Stomach (tissue), 9 donors: ENCODE data around the gene HOXB3. TPM values are rescaled to one million over a fixed set of nuclear protein-coding genes. Genes with fewer than 3 reads are reported as not detected.

Experiments used
- DNase-seq, 2 donors: peaks; one replicate each; pipeline versions ENCODE4 v3.0.0 to v3.0.0-alpha.2; 2013 to 2019
- H3K27ac ChIP-seq, 5 donors: fragments of 200-600 bp in 4 of 5; sonication (generic) in 4 of 5; one replicate each; pipeline ENCODE4 v1.5.1; 2013 to 2019; ENCODE audit warnings: mild to moderate bottlenecking in 1 of 5, moderate library complexity in 1 of 5
- H3K27me3 ChIP-seq, 3 donors: fragments of 200-600 bp; sonication (generic); one replicate each; pipeline ENCODE4 v1.5.1; 2017 to 2019; ENCODE audit warnings: mixed run types in 1 of 3
- H3K36me3 ChIP-seq, 4 donors: fragments of 200-600 bp; sonication (generic); 1 replicate in 3 of 4; 2 replicates in 1 of 4; pipeline ENCODE4 v1.5.1; 2016 to 2019
- H3K4me1 ChIP-seq, 4 donors: fragments of 200-600 bp; sonication (generic); one replicate each; pipeline ENCODE4 v1.5.1; 2016 to 2019
- H3K4me3 ChIP-seq, 4 donors: fragments of 200-600 bp; sonication (generic) in 3 of 4; one replicate each; pipeline ENCODE4 v1.5.1; 2016 to 2019; ENCODE audit warnings: mild to moderate bottlenecking in 1 of 4
- H3K9me3 ChIP-seq, 4 donors: fragments of 200-600 bp; sonication (generic); one replicate each; pipeline ENCODE4 v1.5.1; 2016 to 2019
- EP300 ChIP-seq: sonication (generic); formaldehyde crosslinking; IDR thresholded peaks from one replicate; pipeline ENCODE4 v1.6.1; 2017; ENCODE audit warnings: antibody characterized with exemption
- POLR2A ChIP-seq, 4 donors: fragments of 450-650 bp; IDR thresholded peaks; one replicate each; pipeline ENCODE4 v1.6.1; 2016; ENCODE audit warnings: antibody characterized with exemption in 4 of 4, control low read depth in 2 of 4, mild to moderate bottlenecking in 1 of 4, moderate library complexity in 1 of 4
- POLR2AphosphoS5 ChIP-seq, 3 donors: sonication (generic); formaldehyde crosslinking; IDR thresholded peaks; one replicate each; pipeline ENCODE4 v1.6.1; 2016; ENCODE audit warnings: antibody characterized with exemption in 3 of 3
- WGBS, 5 donors: extraction: QIAGEN DNeasy Blood & Tissue Kit in 3 of 5; methylation state at CpG; one replicate each; pipeline versions ENCODE4 v1.1.5 to v1.1.7; 2013 to 2018; 5-methylcytosine and 5-hydroxymethylcytosine counted together
- intact Hi-C: fragments of 100-400 bp; cut with DNase I; formaldehyde crosslinking; loops from one replicate; pipeline ENCODE4 v1.15.1; 2023; ENCODE audit warnings: low total_unique reads
- polyA plus RNA-seq, 3 donors: library from polyadenylated mRNA; stranded (reverse); fragments of 200-250 nt; gene quantifications; one replicate each; pipeline ENCODE4 v1.2.3, GENCODE V29; 2013
- total RNA-seq, 5 donors: library from RNA; depleted of rRNA; stranded (reverse); fragments of >200 nt; gene quantifications; one replicate each; pipeline versions ENCODE4 v1.1.0 to v1.2.3, GENCODE V29; 2014 to 2016
- TF ChIP-seq, protein P1 (sequence below), 7 experiments: fragments of 450-650 bp in 4 of 7; fragments of 200-600 bp in 3 of 7; sonication (generic) in 3 of 7; IDR thresholded peaks; one replicate each; pipeline ENCODE4 v1.5.1; 2016 to 2019; ENCODE audit warnings: antibody characterized with exemption in 7 of 7, control low read depth in 2 of 7, mild to moderate bottlenecking in 1 of 7
- donor health status: healthy with polysubstance abuse.
- donor health status: Bipolar disorder and iron deficiency.
- donor health status: healthy.

Gene HOXB3
- total and polyA plus RNA-seq, 8 donors, result 2.8 to 77.6 (median 10.3) TPM

- no peaks in the 10 kb centered on the region for H3K9me3 ChIP-seq
- DNase-seq, result no peak
- peaks cover 39 to 100% (median 100%) of the 10 kb centered on the region in 3 donors for H3K27me3 ChIP-seq
- no peak for TF ChIP-seq EP300
- H3K4me1 ChIP-seq, result peaks cover 23 to 30% (median 25%) of the 10 kb centered on the region in 4 donors
- intact Hi-C loops, result loop anchor here (10.0 kb wide), 1 partner anchor 289 kb away; no protein-coding TSS in a partner anchor
- H3K4me3 ChIP-seq, result no peak overlapping the region
- no peaks in the 10 kb centered on the region for H3K36me3 ChIP-seq
- WGBS, 5 donors, result 23 to 31% (median 26%) methylated on average over 5 of the region's 5 CpGs
- H3K27ac ChIP-seq, result no peak overlapping the region
Observed at GRCh38 chr17:48624118-48624517, 34.1 kb upstream of the HOXB3 start.

DNA sequence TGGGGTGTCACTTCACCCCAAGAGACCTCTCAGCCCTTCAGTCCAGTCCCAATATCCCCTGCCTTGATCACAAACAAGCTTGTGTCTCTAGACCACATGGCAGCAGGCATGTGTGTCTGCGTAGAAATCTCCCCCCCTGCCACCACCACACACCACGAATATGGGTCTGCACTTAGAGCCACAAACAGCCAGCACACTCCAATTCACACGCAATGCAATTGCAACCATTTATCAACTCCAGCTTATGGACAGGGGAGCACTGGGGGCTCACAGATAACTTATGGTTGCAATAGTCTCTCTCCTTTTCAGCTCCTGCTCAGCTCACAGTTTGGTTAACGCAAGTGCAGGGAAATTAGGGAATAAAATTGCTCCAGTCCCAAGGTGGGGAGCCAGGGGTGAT, 33.5 kb upstream of the HOXB3 start:
- DNase-seq, result no peak
- H3K27me3 ChIP-seq, result peaks cover 36 to 100% (median 100%) of the 10 kb centered on the region in 3 donors
- no peak overlapping the region for H3K4me3 ChIP-seq
- H3K4me1 ChIP-seq, result peaks cover 23 to 34% (median 27%) of the 10 kb centered on the region in 4 donors
- H3K27ac ChIP-seq, result no peak overlapping the region
- H3K9me3 ChIP-seq, result no peaks in the 10 kb centered on the region
- H3K36me3 ChIP-seq, result no peaks in the 10 kb centered on the region
- TF ChIP-seq EP300, result no peak
- no peak for TF ChIP-seq POLR2A (IDR thresholded peaks at IDR 0.05)
- no peak for TF ChIP-seq POLR2AphosphoS5 (IDR thresholded peaks at IDR 0.05)
- TF ChIP-seq, protein P1, sequence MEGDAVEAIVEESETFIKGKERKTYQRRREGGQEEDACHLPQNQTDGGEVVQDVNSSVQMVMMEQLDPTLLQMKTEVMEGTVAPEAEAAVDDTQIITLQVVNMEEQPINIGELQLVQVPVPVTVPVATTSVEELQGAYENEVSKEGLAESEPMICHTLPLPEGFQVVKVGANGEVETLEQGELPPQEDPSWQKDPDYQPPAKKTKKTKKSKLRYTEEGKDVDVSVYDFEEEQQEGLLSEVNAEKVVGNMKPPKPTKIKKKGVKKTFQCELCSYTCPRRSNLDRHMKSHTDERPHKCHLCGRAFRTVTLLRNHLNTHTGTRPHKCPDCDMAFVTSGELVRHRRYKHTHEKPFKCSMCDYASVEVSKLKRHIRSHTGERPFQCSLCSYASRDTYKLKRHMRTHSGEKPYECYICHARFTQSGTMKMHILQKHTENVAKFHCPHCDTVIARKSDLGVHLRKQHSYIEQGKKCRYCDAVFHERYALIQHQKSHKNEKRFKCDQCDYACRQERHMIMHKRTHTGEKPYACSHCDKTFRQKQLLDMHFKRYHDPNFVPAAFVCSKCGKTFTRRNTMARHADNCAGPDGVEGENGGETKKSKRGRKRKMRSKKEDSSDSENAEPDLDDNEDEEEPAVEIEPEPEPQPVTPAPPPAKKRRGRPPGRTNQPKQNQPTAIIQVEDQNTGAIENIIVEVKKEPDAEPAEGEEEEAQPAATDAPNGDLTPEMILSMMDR (IDR thresholded peaks at IDR 0.05), result no peak
- WGBS, 5 donors, result 8 to 24% (median 19%) methylated on average over 4 of the region's 4 CpGs
- intact Hi-C loops, result loop anchor here (10.0 kb wide), 1 partner anchor 289 kb away; no protein-coding TSS in a partner anchor

- Histone ChIP-seq H3K4me3 (no peak overlapping the region), H3K4me1 (peaks cover 29 to 41% (median 34%) of the 10 kb centered on the region in 4 donors), H3K36me3 (no peaks in the 10 kb centered on the region), H3K9me3 (no peaks in the 10 kb centered on the region), H3K27me3 (peaks cover 31 to 100% (median 98%) of the 10 kb centered on the region in 3 donors), H3K27ac (no peak overlapping the region)
- 24 to 41% (median 38%) methylated on average over 11 of the region's 11 CpGs for WGBS, 5 donors
- intact Hi-C loops, result loop anchor here (10.0 kb wide), 1 partner anchor 288 kb away; no protein-coding TSS in a partner anchor
- no peak for TF ChIP-seq POLR2A (IDR thresholded peaks at IDR 0.05)
- DNase-seq, result no peak
Observed at GRCh38 chr17:48622857-48623256, 32.8 kb upstream of the HOXB3 start.

DNA sequence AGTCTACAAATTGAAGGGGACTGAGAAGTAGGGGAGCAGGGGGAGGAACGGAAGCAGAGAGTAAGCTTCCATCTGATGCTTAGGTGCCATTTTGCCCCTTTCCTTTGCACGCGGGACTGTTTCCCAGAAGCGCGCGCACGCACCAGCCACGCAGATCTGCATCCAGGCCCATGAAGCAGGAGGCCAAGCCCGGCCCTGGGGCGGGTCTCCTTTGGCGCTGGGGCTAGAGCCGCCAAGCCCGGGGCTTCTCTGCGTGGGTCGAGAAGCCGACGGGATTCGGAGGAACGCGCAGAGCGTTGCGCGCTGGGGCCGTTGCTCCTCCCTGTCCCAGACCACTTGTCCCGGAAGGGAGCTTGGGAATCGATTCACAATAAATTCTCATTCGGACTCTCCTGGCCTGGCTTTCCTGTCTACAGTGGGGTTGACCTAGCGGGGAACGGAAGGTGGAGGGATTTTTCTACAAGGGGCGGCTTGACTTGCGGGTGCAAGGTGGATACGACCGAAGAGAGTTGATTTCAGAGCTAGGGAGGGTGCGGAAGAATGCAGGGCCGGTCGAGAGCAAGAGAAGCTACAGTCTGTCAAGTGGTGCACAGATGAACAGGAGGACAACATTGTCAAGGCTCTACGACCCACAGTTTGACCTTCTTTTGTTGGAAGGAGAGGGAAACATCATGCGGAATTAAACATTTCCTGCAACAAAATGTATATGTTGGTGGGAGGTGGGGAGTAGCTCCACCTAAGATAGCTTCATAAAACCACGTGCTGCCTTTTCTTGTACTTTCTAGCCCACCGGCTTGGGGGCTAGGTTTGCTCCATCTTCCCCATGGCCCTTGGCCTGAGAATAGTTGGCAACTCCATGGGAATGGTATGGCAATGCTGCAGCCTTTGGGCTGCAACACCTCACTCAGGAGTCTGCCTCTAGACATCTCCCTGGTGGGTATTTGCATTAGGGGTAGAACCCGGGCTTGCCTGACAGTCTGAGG, 31.7 kb upstream of the HOXB3 start:
- no peak for DNase-seq
- no peak overlapping the region for H3K4me3 ChIP-seq
- WGBS, 5 donors, result 15 to 27% (median 21%) methylated on average over 41 of the region's 41 CpGs
- no peak overlapping the region for H3K27ac ChIP-seq
- H3K9me3 ChIP-seq, result no peaks in the 10 kb centered on the region
- intact Hi-C loops, result loop anchor here (10.0 kb wide), 1 partner anchor 287 kb away; no protein-coding TSS in a partner anchor
- TF ChIP-seq, protein P1 (IDR thresholded peaks at IDR 0.05), result no peak
- peaks cover 29 to 44% (median 36%) of the 10 kb centered on the region in 4 donors for H3K4me1 ChIP-seq
- no peaks in the 10 kb centered on the region for H3K36me3 ChIP-seq
- H3K27me3 ChIP-seq, result peaks cover 29 to 100% (median 98%) of the 10 kb centered on the region in 3 donors

GRCh38 chr17:48620461-48621139, 30.6 kb upstream of the HOXB3 start:
- intact Hi-C loops, result loop anchor here (10.0 kb wide), 1 partner anchor 286 kb away; no protein-coding TSS in a partner anchor
- Histone ChIP-seq H3K9me3 (no peaks in the 10 kb centered on the region), H3K27ac (no peak overlapping the region), H3K27me3 (peaks cover 27 to 100% (median 98%) of the 10 kb centered on the region in 3 donors), H3K4me3 (no peak overlapping the region), H3K36me3 (no peaks in the 10 kb centered on the region), H3K4me1 (peaks cover 18 to 35% (median 27%) of the 10 kb centered on the region in 4 donors)
- 32 to 63% (median 34%) methylated on average over 6 of the region's 6 CpGs for WGBS, 5 donors
- TF ChIP-seq, protein P1 (IDR thresholded peaks at IDR 0.05), result no peak
- TF ChIP-seq POLR2A (IDR thresholded peaks at IDR 0.05) (no peak), POLR2AphosphoS5 (IDR thresholded peaks at IDR 0.05) (no peak), EP300 (no peak)
- DNase-seq, result no peak
